C4-2B (cell line): ENCODE data around the gene TAF15.

Source experiments
- ZFX ChIP-seq: fragments of 450-650 bp; IDR thresholded peaks from 2 replicates; pipeline ENCODE4 v1.6.1; 2017
- TF ChIP-seq, protein P1 (sequence below): fragments of 450-650 bp; conservative IDR thresholded peaks from 2 replicates; pipeline ENCODE4 v1.5.1; 2017; ENCODE audit warnings: mild to moderate bottlenecking

DNA sequence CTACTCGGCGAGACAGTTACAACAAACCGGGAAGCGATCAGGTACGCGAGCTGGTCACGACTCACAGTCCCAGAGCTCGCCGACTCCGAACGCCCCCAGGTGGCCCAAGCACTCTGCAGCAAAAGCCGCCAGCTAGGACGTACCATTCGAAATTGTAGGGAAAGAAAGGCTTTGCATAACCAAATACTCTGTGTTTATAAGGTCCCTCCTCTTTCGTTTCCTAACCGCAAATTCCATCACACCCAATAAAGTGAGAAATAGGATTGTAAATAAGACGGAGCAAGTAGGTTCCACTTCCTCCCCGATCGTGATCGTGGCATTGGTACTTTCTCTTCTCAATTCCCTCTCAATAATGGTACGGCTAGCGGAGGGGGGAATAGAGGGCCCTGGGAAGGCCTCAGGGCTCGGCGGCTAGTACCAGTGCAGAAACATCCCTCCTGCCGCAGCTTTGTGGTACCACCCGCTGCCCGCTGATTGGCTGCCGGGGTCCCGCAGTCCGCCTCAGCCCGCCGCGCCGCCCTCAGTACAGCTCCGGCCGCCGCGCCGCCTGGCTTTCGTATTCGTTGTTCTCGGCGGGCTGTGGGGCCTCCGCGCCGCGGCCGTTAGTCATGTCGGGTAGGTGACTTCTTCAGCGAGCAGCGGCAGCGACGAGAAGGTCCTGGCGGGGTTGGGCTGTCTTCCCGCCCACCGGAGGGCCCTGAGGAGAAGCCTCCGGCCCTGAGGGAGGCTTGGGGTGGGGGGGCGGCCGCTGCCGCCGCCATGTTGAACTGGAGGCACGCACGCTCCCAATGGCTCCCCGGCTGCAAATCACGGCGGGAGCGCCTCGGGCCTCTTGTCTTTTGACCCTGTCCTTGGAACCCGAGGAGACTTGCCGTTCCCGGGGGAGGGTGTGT, at the start of gene TAF15:
- TF ChIP-seq, protein P1, sequence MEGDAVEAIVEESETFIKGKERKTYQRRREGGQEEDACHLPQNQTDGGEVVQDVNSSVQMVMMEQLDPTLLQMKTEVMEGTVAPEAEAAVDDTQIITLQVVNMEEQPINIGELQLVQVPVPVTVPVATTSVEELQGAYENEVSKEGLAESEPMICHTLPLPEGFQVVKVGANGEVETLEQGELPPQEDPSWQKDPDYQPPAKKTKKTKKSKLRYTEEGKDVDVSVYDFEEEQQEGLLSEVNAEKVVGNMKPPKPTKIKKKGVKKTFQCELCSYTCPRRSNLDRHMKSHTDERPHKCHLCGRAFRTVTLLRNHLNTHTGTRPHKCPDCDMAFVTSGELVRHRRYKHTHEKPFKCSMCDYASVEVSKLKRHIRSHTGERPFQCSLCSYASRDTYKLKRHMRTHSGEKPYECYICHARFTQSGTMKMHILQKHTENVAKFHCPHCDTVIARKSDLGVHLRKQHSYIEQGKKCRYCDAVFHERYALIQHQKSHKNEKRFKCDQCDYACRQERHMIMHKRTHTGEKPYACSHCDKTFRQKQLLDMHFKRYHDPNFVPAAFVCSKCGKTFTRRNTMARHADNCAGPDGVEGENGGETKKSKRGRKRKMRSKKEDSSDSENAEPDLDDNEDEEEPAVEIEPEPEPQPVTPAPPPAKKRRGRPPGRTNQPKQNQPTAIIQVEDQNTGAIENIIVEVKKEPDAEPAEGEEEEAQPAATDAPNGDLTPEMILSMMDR = peak; percentile 94
- TF ChIP-seq ZFX = peak; percentile 91; the same call in 1 of the 2 replicates
